Prostate gland (tissue), 2 donors: ENCODE data around the gene IRF4. TPM values are rescaled to one million over a fixed set of nuclear protein-coding genes. Genes with fewer than 3 reads are reported as not detected.
"Not testable (repeated sequence)": the region's sequence is repeated elsewhere in the genome, so short reads cannot be mapped to it uniquely, and the experiment has no call there.

Source experiments
- DNase-seq: peaks from one replicate; pipeline ENCODE4 v3.0.0-alpha.2; 2019; ENCODE audit warnings: low spot score
- H3K27ac ChIP-seq, 2 donors: fragments of 200-600 bp; sonication (generic); 2 replicates each; pipeline ENCODE4 v1.5.1; 2017 to 2019
- H3K27me3 ChIP-seq: fragments of 200-600 bp; sonication (generic); replicated peaks from 2 replicates; pipeline ENCODE4 v1.5.1; 2019; ENCODE audit not compliant: insufficient read depth
- H3K36me3 ChIP-seq, 2 donors: fragments of 200-600 bp; sonication (generic); 1 replicate in 1 of 2; 2 replicates in 1 of 2; pipeline versions ENCODE4 v1.5.1 to v1.8.1; 2017 to 2019
- H3K4me1 ChIP-seq: fragments of 200-600 bp; sonication (generic); replicated peaks from 2 replicates; pipeline ENCODE4 v1.5.1; 2019
- H3K4me3 ChIP-seq, 2 donors: fragments of 200-600 bp; sonication (generic); 2 replicates each; pipeline ENCODE4 v1.5.1; 2017 to 2019
- H3K9me3 ChIP-seq: fragments of 200-600 bp; sonication (generic); 2 replicates; pipeline ENCODE4 v1.5.1; 2017
- POLR2A ChIP-seq: fragments of 450-650 bp; IDR thresholded peaks from one replicate; pipeline ENCODE4 v1.6.1; 2016; ENCODE audit warnings: antibody characterized with exemption, mild to moderate bottlenecking
- POLR2AphosphoS5 ChIP-seq: sonication (generic); formaldehyde crosslinking; IDR thresholded peaks from one replicate; pipeline ENCODE4 v1.6.1; 2017; ENCODE audit warnings: antibody characterized with exemption
- WGBS: methylation state at CpG from one replicate; pipeline ENCODE4 v1.1.5; 2018; 5-methylcytosine and 5-hydroxymethylcytosine counted together
- intact Hi-C: fragments of 100-400 bp; cut with DNase I; formaldehyde crosslinking; loops from one replicate; pipeline ENCODE4 v1.14.2; 2022
- total RNA-seq, 2 donors: library from RNA; depleted of rRNA; stranded (reverse); fragments of >200 nt; gene quantifications; one replicate each; pipeline ENCODE4 v1.1.0, GENCODE V29; 2016
- TF ChIP-seq, protein P1 (sequence below), 4 experiments: fragments of 200-600 bp in 2 of 4; fragments of 450-650 bp in 2 of 4; sonication (generic) in 2 of 4; IDR thresholded peaks; 1 replicate in 3 of 4; 2 replicates in 1 of 4; pipeline ENCODE4 v1.5.1; 2016 to 2019; ENCODE audit warnings: antibody characterized with exemption in 4 of 4, mild to moderate bottlenecking in 2 of 4, moderate library complexity in 2 of 4

The IRF4 gene
- total RNA-seq, 2 donors from 2014 or later = 0.77 to 1.6 TPM

DNA sequence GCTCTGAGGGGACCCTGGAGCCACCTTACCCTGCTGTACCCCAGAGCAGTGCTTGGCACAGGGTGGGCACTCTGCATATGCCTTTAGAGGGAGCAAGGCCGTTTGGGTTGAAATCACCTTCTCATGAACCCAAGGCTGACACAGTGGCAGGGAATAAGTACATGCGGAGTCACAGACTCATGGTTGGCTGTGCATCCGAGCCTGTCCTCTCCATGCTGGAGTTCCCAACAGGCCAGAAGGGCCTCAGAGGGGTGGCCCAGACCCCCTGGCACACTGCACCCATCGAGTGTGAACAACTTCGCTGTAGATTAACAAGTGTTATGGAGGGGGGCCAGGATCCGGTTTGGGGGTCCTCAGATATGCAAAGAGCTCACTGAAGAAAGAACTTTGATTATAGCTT, 21.0 kb upstream of the IRF4 start:
- H3K4me1 ChIP-seq = no peaks in the 10 kb centered on the region
- H3K36me3 ChIP-seq = no peaks in the 10 kb centered on the region
- no peak for DNase-seq
- TF ChIP-seq POLR2AphosphoS5 (no peak), POLR2A (no peak)
- TF ChIP-seq, protein P1, sequence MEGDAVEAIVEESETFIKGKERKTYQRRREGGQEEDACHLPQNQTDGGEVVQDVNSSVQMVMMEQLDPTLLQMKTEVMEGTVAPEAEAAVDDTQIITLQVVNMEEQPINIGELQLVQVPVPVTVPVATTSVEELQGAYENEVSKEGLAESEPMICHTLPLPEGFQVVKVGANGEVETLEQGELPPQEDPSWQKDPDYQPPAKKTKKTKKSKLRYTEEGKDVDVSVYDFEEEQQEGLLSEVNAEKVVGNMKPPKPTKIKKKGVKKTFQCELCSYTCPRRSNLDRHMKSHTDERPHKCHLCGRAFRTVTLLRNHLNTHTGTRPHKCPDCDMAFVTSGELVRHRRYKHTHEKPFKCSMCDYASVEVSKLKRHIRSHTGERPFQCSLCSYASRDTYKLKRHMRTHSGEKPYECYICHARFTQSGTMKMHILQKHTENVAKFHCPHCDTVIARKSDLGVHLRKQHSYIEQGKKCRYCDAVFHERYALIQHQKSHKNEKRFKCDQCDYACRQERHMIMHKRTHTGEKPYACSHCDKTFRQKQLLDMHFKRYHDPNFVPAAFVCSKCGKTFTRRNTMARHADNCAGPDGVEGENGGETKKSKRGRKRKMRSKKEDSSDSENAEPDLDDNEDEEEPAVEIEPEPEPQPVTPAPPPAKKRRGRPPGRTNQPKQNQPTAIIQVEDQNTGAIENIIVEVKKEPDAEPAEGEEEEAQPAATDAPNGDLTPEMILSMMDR (IDR thresholded peaks at IDR 0.05) = no peak
- H3K27me3 ChIP-seq = peaks cover 20% of the 10 kb centered on the region
- H3K27ac ChIP-seq = no peak overlapping the region
- intact Hi-C loops = no loop called here
- no peak overlapping the region for H3K4me3 ChIP-seq
- 73% methylated on average over 6 of the region's 6 CpGs for WGBS
- no peaks in the 10 kb centered on the region for H3K9me3 ChIP-seq

DNA sequence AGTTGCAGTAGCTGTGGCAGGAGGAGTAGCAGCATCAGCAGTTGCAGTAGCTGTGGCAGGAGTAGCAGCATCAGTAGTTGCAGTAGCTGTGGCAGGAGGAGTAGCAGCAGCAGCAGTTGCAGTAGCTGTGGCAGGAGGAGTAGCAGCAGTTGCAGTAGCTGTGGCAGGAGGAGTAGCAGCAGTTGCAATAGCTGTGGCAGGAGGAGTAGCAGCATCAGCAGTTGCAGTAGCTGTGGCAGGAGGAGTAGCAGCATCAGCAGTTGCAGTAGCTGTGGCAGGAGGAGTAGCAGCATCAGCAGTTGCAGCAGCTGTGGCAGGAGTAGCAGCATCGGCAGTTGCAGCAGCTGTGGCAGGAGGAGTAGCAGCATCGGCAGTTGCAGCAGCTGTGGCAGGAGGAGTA, 19.7 kb upstream of the IRF4 start:
- intact Hi-C loops, H3K27ac ChIP-seq, H3K4me1 ChIP-seq, DNase-seq, H3K9me3 ChIP-seq, H3K4me3 ChIP-seq, H3K36me3 ChIP-seq: not testable (repeated sequence)
- peaks cover 20% of the 10 kb centered on the region for H3K27me3 ChIP-seq
- 86% methylated on average over 2 of the region's 2 CpGs for WGBS

DNA sequence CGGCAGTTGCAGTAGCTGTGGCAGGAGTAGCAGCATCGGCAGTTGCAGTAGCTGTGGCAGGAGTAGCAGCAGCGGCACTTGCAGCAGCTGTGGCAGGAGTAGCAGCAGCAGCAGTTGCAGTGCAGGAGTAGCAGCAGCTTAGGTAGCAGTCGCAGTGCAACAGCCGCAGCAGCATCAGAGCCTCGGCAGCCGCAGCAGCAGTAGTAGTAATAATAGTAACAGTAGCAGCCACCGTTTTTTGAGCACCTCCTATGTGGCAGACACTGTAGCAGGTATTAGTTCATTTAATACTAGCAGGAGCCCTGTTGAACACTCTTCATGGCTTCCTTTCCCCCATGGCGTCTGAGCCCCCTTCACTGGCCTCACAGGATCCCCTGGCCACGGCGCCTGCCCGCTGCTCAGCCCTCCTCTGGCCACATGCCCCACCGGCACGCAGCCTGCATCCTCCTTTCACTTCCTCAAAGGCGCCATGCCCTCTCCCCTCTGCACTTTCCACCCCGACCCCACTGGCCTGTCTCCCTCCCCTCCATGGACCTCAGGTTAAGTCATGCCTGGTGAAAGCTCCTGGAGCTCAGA, 19.1 kb upstream of the IRF4 start:
- Histone ChIP-seq H3K27me3 (peaks cover 20% of the 10 kb centered on the region), H3K9me3 (no peaks in the 10 kb centered on the region), H3K4me3 (no peak overlapping the region), H3K36me3 (no peaks in the 10 kb centered on the region), H3K27ac (no peak overlapping the region), H3K4me1 (no peaks in the 10 kb centered on the region)
- intact Hi-C loops = no loop called here
- WGBS = 71% methylated on average over 16 of the region's 16 CpGs
- DNase-seq = no peak
- no peak for TF ChIP-seq POLR2A

DNA sequence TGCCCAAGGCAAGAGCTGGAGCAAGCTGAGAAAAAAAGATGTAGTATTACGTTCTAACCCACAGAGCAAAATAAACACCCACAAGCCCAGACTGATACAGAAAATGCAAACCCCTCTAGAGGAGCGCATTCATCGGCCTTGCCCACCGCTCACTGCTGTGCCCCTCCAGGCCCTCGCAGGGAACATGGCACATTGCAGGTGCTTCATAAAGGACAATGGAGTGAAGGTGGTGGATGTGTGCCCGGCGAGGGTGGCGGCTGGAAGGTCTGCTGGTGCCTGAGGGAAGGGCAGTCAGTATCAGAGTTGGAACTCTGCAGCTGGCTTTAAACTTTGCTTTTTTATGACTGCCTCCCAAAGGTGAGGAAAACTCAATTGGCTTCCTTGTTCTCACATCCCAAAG, 18.5 kb upstream of the IRF4 start:
- peaks cover 20% of the 10 kb centered on the region for H3K27me3 ChIP-seq
- no peaks in the 10 kb centered on the region for H3K9me3 ChIP-seq
- TF ChIP-seq POLR2A = no peak
- TF ChIP-seq, protein P1 (IDR thresholded peaks at IDR 0.05) = no peak
- TF ChIP-seq POLR2AphosphoS5 = no peak
- DNase-seq = no peak
- intact Hi-C loops = no loop called here
- WGBS = 69% methylated on average over 8 of the region's 8 CpGs
- H3K4me1 ChIP-seq = no peaks in the 10 kb centered on the region
- H3K4me3 ChIP-seq = no peak overlapping the region
- no peaks in the 10 kb centered on the region for H3K36me3 ChIP-seq
- H3K27ac ChIP-seq = no peak overlapping the region

DNA sequence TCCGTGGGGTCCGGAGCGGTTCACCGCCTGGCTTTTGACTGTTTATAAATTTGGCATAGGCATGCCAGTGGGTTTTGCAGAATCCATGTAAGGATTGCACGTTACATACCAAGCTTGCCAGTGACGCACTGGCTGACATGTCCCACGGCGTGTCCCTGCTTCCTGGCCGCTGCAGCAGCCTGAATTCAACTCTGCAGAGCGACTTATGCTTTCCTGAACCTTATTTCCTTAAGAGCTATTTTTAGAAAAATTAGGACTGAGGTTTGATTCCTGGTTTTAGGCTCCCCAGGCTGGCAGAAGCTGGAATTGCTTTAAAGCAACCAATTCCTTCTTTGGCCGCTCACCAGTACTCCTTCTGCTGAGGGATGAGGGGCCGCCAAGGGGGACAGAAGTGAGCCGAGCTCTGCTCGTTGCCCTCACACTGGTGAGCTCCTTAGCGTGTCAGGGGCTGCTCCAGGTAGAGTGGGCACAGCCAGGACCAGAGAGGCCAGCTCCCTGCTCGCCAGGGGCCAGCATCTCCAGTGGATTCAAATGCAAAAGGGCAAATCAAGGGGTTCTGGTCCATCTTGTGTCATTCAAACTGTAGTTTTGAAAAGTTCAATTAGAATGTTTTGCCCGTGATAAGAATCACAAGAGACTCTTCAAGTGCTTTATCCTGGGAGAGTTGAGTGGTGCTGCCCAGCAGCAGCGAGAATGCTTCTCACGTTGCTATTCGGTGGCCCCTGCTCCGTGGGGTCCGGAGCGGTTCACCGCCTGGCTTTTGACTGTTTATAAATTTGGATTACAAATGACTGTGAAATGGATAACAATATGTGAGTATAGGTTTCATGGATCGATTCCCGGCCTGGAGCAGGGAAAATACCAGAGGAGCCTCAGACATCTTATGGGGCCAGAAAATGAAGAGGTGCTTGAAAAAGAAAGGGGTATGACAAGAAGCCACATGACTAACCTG, 17.5 kb upstream of the IRF4 start:
- Histone ChIP-seq H3K4me1 (no peaks in the 10 kb centered on the region), H3K36me3 (no peaks in the 10 kb centered on the region), H3K9me3 (no peaks in the 10 kb centered on the region), H3K4me3 (no peak overlapping the region), H3K27ac (no peak overlapping the region), H3K27me3 (peaks cover 20% of the 10 kb centered on the region)
- intact Hi-C loops = no loop called here
- TF ChIP-seq POLR2A = no peak
- TF ChIP-seq POLR2AphosphoS5 = no peak
- TF ChIP-seq, protein P1 (IDR thresholded peaks at IDR 0.05) = no peak
- WGBS = 71% methylated on average over 26 of the region's 26 CpGs
- DNase-seq = no peak

DNA sequence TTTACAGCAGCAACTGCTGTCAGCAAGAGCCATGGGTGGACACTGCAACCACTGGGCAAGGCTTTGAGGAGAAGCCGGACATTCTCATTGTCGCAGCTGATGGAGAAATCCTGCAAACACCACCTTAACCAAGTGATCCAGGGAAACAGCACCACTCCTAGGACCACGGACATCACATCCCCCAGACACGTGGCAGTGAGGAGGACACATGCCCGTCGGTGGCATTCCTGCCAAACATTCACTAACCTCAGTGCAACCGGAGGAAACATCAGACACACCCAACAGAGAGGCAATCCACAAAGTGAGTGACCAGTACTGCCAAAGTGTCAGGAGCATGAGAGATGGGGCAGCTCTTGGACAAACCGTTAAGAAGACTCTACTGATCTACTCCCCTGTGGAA, 16.6 kb upstream of the IRF4 start:
- Histone ChIP-seq H3K36me3 (no peaks in the 10 kb centered on the region), H3K27ac (no peak overlapping the region), H3K27me3 (peaks cover 17% of the 10 kb centered on the region), H3K4me1 (no peaks in the 10 kb centered on the region), H3K9me3 (no peaks in the 10 kb centered on the region), H3K4me3 (no peak overlapping the region)
- TF ChIP-seq POLR2A (no peak), POLR2AphosphoS5 (no peak)
- TF ChIP-seq, protein P1 (IDR thresholded peaks at IDR 0.05) = no peak
- DNase-seq = no peak
- WGBS = 82% methylated on average over 8 of the region's 8 CpGs
- intact Hi-C loops = no loop called here
